Left lung (tissue), 10 donors: ENCODE data around the gene ACTA2. TPM values are rescaled to one million over a fixed set of nuclear protein-coding genes. Genes with fewer than 3 reads are reported as not detected.

Experiments used
- ATAC-seq: fragments of 200-7000 bp; cut with Tn5 transposase; one replicate; pipeline ENCODE4 v1.9.1; 2020; ENCODE audit warnings: moderate library complexity
- DNase-seq, 4 donors: peaks; one replicate each; pipeline ENCODE4 v3.0.0-alpha.2; 2013 to 2020
- H3K27ac ChIP-seq, 2 donors: fragments of 200-600 bp; sonication (generic) in 1 of 2; one replicate each; pipeline versions ENCODE4 v1.5.0 to v1.8.0; 2020 to 2021
- H3K27me3 ChIP-seq, 2 donors: fragments of 200-600 bp; sonication (generic) in 1 of 2; one replicate each; pipeline versions ENCODE4 v1.5.0 to v1.8.0; 2020 to 2021
- H3K36me3 ChIP-seq, 2 donors: fragments of 200-600 bp; sonication (generic) in 1 of 2; one replicate each; pipeline versions ENCODE4 v1.5.0 to v1.8.0; 2020 to 2021
- H3K4me1 ChIP-seq, 2 donors: fragments of 200-600 bp; one replicate each; pipeline ENCODE4 v1.8.0; 2021
- H3K4me3 ChIP-seq, 2 donors: fragments of 200-600 bp; sonication (generic) in 1 of 2; one replicate each; pipeline versions ENCODE4 v1.5.0 to v1.8.0; 2020 to 2021; ENCODE audit warnings: mild to moderate bottlenecking in 1 of 2
- H3K9me3 ChIP-seq, 2 donors: fragments of 200-600 bp; sonication (generic) in 1 of 2; one replicate each; pipeline versions ENCODE4 v1.5.0 to v1.8.0; 2020 to 2021
- intact Hi-C, 2 donors: fragments of 100-400 bp; cut with DNase I; formaldehyde crosslinking; loops; one replicate each; pipeline versions ENCODE4 v1.11.2 to v1.14.2; 2022
- polyA plus RNA-seq, 6 donors: library from polyadenylated mRNA; unstranded; fragments of 120-200 nt; gene quantifications; one replicate each; pipeline ENCODE4 v1.2.1, GENCODE V29; 2013; ENCODE audit not compliant: insufficient read length in 6 of 6
- total RNA-seq, 2 donors: library from RNA; stranded (reverse); fragmentation: NEBNext Ultra II Directional; extraction: Animal tissue kit (Norgen Biotek cat#: 25700); gene quantifications; one replicate each; pipeline ENCODE4 v1.2.1, GENCODE V29; 2021
- TF ChIP-seq, protein P1 (sequence below), 2 donors: fragments of 200-600 bp; sonication (generic) in 1 of 2; IDR thresholded peaks; one replicate each; pipeline versions ENCODE4 v1.5.0 to v1.8.0; 2021; ENCODE audit warnings: antibody characterized with exemption in 2 of 2
- donor health status: DM: no; HTN: yes; CAD: no.
- donor health status: DM: no; HTN: no; CAD: no.

The ACTA2 gene
- total and polyA plus RNA-seq, 8 donors, result 415 to 612 (median 495) TPM

GRCh38 chr10:88889559-88890337 lies 62.8 kb downstream of the ACTA2 start:
- Histone ChIP-seq H3K9me3 (no peaks in the 10 kb centered on the region), H3K4me3 (no peak overlapping the region), H3K27ac (no peak overlapping the region), H3K36me3 (no peaks in the 10 kb centered on the region), H3K4me1 (peaks cover 0 to 31% of the 10 kb centered on the region in 2 donors), H3K27me3 (no peaks in the 10 kb centered on the region)
- no peak for DNase-seq
- intact Hi-C loops, result no loop called here
- TF ChIP-seq, protein P1, sequence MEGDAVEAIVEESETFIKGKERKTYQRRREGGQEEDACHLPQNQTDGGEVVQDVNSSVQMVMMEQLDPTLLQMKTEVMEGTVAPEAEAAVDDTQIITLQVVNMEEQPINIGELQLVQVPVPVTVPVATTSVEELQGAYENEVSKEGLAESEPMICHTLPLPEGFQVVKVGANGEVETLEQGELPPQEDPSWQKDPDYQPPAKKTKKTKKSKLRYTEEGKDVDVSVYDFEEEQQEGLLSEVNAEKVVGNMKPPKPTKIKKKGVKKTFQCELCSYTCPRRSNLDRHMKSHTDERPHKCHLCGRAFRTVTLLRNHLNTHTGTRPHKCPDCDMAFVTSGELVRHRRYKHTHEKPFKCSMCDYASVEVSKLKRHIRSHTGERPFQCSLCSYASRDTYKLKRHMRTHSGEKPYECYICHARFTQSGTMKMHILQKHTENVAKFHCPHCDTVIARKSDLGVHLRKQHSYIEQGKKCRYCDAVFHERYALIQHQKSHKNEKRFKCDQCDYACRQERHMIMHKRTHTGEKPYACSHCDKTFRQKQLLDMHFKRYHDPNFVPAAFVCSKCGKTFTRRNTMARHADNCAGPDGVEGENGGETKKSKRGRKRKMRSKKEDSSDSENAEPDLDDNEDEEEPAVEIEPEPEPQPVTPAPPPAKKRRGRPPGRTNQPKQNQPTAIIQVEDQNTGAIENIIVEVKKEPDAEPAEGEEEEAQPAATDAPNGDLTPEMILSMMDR (IDR thresholded peaks at IDR 0.05), result no peak
- no peak for ATAC-seq

DNA sequence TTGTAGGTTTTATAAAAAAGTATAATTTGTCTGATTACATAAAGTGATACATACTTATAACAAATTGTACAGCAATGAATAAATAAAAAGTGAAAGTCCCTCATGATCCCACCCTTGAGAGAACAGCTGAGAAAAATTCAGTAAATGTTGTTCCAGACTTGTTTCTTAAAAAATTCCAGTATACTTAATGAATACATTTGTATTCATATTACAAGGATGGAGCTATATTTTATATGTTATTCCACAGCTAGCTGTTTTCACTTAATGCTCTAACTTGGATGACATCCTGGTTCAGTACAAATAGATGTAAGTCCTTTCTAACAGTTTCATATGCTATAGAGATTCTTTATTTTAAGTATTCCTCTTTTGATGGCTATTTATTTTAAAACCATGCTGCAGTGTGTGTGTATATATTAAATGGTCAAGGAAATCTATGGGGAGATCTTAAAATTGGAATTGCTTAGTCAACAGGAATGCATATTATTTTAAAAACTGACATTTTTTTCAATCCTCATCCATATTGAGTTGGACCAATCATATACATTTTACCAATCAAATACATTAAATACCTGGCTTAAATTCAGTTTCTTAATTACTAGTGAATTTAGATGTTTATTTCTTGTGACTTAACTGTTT lies 63.6 kb downstream of the ACTA2 start:
- no peaks in the 10 kb centered on the region for H3K27me3 ChIP-seq
- no peaks in the 10 kb centered on the region for H3K9me3 ChIP-seq
- TF ChIP-seq, protein P1 (IDR thresholded peaks at IDR 0.05), result no peak
- peaks cover 5 to 34% of the 10 kb centered on the region in 2 donors for H3K4me1 ChIP-seq
- no peak for DNase-seq
- no peak overlapping the region for H3K27ac ChIP-seq
- no peaks in the 10 kb centered on the region for H3K36me3 ChIP-seq
- no peak overlapping the region for H3K4me3 ChIP-seq
- intact Hi-C loops, result no loop called here
- no peak for ATAC-seq

GRCh38 chr10:88886557-88886956 lies 66.0 kb downstream of the ACTA2 start:
- Histone ChIP-seq H3K4me3 (no peak overlapping the region), H3K27me3 (no peaks in the 10 kb centered on the region), H3K36me3 (no peaks in the 10 kb centered on the region), H3K27ac (no peak overlapping the region), H3K4me1 (peaks cover 11 to 46% of the 10 kb centered on the region in 2 donors), H3K9me3 (no peaks in the 10 kb centered on the region)
- ATAC-seq (no peak), DNase-seq (no peak)
- intact Hi-C loops, result no loop called here
- TF ChIP-seq, protein P1 (IDR thresholded peaks at IDR 0.05), result no peak

Other genes with a start within 250 kb of the ACTA2 start
- gene LIPK, start 246.5 kb downstream of the ACTA2 start, total RNA-seq, result not detected
- not detected for gene LIPK, start 246.5 kb downstream of the ACTA2 start, polyA plus RNA-seq
- gene LIPN, start 192.8 kb downstream of the ACTA2 start, total RNA-seq, result 1 to 10 TPM in 1 of 2 donors, not detected in 1; 1.2 TPM
- not detected for gene LIPN, start 192.8 kb downstream of the ACTA2 start, polyA plus RNA-seq
- gene LIPM, start 150.0 kb downstream of the ACTA2 start, total RNA-seq, result not detected
- under 1 TPM in 1 of 6 donors, not detected in 5; 0.14 TPM for gene LIPM, start 150.0 kb downstream of the ACTA2 start, polyA plus RNA-seq
- 1 to 10 TPM; 5.1 to 8.9 TPM for gene ANKRD22, start 100.9 kb downstream of the ACTA2 start, total RNA-seq
- gene ANKRD22, start 100.9 kb downstream of the ACTA2 start, polyA plus RNA-seq, result 1 to 10 TPM in 1 of 6 donors, under 1 TPM in 5; 0.13 to 1.1 (median 0.82) TPM
- 10 to 100 TPM in 1 of 2 donors, 1 to 10 TPM in 1; 9.9 to 11.4 TPM for gene STAMBPL1, start 72.5 kb downstream of the ACTA2 start, total RNA-seq
- gene STAMBPL1, start 72.5 kb downstream of the ACTA2 start, polyA plus RNA-seq, result 10 to 100 TPM in 4 of 6 donors, 1 to 10 TPM in 2; 7.5 to 13.4 (median 12.1) TPM
- 10 to 100 TPM; 47.1 to 76.4 TPM for gene FAS, start 38.0 kb upstream of the ACTA2 start, total RNA-seq
- gene FAS, start 38.0 kb upstream of the ACTA2 start, polyA plus RNA-seq, result 10 to 100 TPM; 15.1 to 31.3 (median 22.1) TPM